Measurements from ENCODE around the gene PSMB10.
"Not testable (repeated sequence)": the region's sequence is repeated elsewhere in the genome, so short reads cannot be mapped to it uniquely, and the experiment has no call there.

Gene PSMB10

DNA sequence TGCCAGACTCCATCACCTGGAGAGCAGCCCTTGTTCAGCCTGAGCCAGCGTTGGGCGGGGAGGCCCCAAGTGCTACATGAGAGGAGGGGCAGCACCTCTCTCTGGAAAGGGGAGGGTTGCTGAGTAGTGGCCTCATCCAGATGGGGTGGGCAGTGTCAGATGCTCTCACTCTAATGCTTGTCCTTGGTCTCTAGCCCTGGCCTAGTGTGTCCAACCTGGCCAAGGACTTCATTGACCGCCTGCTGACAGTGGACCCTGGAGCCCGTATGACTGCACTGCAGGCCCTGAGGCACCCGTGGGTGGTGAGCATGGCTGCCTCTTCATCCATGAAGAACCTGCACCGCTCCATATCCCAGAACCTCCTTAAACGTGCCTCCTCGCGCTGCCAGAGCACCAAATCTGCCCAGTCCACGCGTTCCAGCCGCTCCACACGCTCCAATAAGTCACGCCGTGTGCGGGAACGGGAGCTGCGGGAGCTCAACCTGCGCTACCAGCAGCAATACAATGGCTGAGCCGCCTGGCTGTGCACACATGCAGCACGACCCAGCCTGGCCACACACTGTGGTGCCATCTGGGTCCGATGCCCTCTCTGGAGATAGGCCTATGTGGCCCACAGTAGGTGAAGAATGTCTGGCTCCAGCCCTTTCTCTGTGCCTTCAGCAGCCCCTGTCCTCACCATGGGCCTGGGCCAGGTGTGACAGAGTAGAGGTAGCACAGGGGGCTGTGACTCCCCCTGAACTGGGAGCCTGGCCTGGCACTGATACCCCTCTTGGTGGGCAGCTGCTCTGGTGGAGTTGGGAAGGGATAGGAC, 9.3 kb downstream of the PSMB10 start:
- Mint-ChIP-seq H3K4me3 (no peak overlapping the region), H3K27me3 (no peaks in the 10 kb centered on the region), H3K9me3 (no peaks in the 10 kb centered on the region), H3K27ac (no peak overlapping the region), H3K4me1 (peaks cover 11% of the 10 kb centered on the region), H3K36me3 (no peaks in the 10 kb centered on the region)

DNA sequence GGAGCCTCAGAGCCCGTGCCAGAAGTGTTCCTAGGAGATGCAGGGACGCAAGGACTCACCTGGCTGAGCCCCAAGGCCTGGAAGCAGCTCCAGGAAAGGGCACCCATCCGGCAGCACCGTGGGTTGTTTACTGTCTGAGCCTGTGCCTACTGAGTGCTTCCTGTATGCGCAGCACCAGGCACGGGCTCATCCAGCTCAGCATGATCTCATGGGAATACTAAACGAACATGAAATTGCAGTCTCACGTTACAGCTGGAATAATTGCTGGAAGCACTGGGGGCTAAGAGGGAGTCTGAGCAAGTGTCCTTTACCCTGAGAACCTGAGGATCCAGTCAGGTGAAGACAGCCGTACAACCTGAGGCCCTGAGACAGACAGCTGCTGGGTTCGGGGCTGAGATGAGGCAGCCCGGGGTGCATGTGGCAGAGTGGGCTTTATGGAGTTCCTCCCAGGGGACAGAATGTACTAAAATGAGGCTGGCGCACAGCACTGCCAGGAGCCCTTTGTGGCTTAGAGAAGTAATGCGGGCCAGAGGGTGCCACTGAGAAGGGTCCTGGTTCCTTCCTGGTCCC, 10.4 kb downstream of the PSMB10 start:
- Mint-ChIP-seq H3K36me3 (no peaks in the 10 kb centered on the region), H3K27ac (peak overlapping the region; percentile 51)

DNA sequence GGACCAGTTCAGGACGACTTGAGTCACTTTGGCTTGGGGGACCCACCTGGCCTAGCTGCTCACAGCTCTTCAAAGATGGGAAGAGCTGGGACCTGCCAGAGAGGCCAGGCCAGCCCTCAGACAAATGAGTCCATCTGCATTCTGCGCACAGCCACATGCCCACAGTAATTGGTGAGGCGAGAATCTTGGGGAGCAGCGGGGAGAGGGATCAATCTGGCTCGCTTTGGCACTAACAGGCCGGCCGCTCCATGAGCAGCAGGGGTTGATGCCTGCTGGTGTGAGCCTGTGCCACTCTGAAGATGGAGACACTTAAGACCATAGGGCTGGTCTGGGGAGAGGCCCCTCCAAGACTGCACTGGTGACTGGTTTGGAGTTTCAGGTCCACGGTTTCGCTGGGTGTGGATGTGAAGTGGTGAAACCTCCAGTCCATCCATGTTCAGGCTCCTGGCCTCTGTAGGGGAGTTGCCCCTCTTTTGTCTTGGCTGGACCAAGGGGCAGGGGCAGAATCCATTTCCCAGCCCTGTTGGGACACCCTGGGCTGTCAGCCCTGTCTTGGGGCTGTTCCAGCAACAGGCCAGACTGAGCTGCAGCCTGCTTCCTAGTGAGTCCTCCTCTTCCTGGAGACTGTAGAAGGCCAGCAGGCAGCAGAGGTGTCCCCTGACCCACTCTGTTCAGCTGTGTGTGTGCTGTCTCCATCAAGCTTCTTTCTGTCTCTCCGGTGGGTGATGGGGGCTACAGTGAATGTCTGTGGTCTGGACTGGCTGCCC, 12.3 kb downstream of the PSMB10 start:
- no peaks in the 10 kb centered on the region for H3K36me3 Mint-ChIP-seq
- peaks cover 19% of the 10 kb centered on the region for H3K4me1 Mint-ChIP-seq
- H3K9me3 Mint-ChIP-seq: no peaks in the 10 kb centered on the region
- peak overlapping the region; percentile 62 for H3K27ac Mint-ChIP-seq
- no peaks in the 10 kb centered on the region for H3K27me3 Mint-ChIP-seq
- no peak overlapping the region for H3K4me3 Mint-ChIP-seq

More for the DNA sequence above, 10.4 kb downstream of the PSMB10 start:
- Mint-ChIP-seq H3K27me3 (no peaks in the 10 kb centered on the region), H3K9me3 (no peaks in the 10 kb centered on the region), H3K4me3 (no peak overlapping the region), H3K4me1 (peaks cover 19% of the 10 kb centered on the region)

DNA sequence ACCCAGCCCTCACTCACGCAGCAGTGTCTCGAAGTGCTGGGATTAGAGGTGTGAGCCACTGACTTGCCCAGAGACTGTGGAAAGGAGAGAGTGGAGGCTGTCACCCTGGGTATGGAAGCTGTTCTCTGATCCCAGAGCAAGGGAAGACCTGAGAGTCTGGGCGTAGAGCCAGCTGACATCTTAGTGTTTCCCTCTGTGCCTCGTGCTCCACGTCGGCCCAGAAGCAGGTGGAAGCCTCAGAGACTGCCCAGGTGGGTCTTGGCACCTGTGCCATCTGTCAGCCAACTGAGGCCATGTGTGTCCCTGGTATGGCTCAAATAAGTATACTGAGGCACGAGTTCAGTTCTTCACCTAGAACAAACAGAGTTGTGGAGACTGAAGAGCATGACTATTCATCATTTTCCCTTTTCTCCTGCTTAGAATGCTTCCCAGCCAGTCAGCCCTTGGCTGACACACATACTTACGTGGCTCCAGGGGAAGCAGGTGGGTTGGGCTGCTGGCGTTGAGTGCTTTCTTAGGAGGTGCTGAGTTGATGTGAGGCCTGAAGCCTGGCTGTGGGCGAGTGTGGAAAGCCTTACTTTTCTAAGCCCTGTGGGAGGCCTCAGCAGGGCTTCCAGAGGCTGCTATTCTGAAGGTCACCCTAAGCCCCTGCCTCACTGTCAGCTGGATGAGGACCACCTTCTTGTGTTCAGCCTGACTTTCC, 13.1 kb downstream of the PSMB10 start:
- Mint-ChIP-seq H3K27ac (no peak overlapping the region), H3K4me1 (peaks cover 18% of the 10 kb centered on the region), H3K36me3 (no peaks in the 10 kb centered on the region), H3K9me3 (no peaks in the 10 kb centered on the region), H3K4me3 (no peak overlapping the region), H3K27me3 (no peaks in the 10 kb centered on the region)

DNA sequence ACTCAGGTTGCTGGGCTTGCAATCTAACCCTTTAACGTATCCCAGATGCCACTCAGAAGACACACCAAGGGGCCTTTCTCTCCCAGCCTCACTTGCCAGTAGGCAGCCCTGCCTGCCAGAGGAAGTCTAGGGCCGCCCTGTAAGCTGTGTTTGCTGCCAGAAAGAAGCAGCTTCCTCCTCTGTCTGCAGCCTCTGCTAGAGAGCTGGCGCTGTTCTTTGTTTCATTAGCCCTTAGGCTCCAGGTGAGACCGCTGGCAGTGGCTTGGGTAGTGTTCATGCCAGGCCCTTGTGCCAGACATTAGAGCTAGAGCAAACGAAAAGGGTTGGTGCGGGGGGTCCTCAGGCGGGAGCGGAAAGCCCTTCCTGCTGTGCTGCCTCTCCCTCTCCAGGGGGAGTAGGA, 13.9 kb downstream of the PSMB10 start:
- H3K27ac Mint-ChIP-seq: peak overlapping the region; percentile 68
- no peaks in the 10 kb centered on the region for H3K36me3 Mint-ChIP-seq
- H3K4me3 Mint-ChIP-seq: no peak overlapping the region
- H3K9me3 Mint-ChIP-seq: no peaks in the 10 kb centered on the region
- H3K27me3 Mint-ChIP-seq: no peaks in the 10 kb centered on the region
- peaks cover 17% of the 10 kb centered on the region for H3K4me1 Mint-ChIP-seq

DNA sequence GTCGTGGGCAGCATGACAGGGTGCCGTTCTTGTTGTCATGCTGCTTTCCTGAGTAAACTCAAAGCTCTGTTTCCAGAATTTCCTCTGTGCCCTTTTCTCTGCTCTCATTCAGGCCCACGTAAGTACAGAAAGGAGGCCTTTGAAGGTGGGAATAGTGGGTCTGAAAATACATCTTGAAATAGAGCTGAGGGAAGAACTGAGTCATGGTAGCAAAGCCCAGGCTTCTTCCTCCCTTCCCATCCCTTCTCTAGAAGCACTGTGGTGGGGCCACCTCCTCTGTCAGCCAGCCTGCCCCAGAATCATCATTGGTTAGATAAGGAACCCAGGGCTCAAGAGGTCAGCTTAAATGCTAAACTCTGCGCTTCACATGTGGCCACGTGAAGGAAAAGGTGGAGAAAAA, 14.4 kb downstream of the PSMB10 start:
- Mint-ChIP-seq H3K4me1 (peaks cover 22% of the 10 kb centered on the region), H3K27ac (peak overlapping the region; percentile 55), H3K4me3 (no peak overlapping the region), H3K27me3 (no peaks in the 10 kb centered on the region), H3K36me3 (no peaks in the 10 kb centered on the region), H3K9me3 (no peaks in the 10 kb centered on the region)

DNA sequence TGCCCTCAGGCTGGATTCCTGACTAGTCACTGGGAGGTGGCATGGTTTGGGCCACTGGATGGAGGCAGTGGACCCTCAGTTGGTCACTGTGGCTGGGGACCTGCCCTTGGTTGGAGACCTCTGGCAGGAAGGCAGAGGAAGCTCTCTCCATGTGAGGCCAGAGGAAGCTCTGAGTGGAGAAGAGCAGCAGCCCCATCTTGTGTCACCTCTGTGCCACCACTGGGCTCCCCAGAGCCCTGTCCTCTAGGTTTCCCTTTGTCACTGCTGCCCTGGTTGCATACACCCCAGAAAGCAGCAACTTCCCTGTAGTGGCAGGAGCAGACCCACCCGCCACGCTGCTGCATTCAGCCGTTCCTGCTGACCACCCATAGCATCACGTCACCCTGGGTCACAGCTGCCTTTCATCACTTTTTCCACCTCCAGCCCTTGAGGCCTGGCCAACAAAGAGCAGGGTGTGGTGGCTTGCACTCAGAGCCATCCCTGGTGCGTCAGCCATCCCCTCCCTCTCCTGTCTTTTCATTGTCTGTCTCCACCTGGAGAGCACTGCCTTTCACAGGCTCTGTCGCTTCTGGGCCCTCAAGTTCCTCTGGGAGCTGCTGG, 16.9 kb downstream of the PSMB10 start:
- Mint-ChIP-seq H3K27me3 (no peaks in the 10 kb centered on the region), H3K4me3 (no peak overlapping the region), H3K27ac (peak overlapping the region; percentile 82), H3K4me1 (peaks cover 44% of the 10 kb centered on the region), H3K36me3 (peaks cover 2% of the 10 kb centered on the region), H3K9me3 (no peaks in the 10 kb centered on the region)

DNA sequence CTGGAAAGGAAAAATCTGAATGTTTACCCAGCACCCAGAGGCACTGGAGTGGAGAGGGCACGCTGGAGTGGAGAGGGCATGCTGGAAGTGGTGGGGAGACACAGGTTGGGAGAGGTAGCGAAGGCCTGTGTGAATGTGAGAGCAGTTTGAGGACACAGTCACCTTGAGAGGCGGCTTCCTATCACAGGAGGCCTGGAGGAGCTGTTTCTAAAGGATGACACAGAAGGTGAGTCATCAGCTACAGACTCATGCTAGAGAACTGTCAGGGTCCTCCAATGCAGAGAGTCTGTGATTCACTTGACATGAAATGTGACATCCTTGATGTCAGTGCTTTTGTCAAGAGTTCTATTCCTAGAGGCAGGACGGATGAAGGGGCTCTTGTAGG, 18.8 kb downstream of the PSMB10 start:
- no peaks in the 10 kb centered on the region for H3K27me3 Mint-ChIP-seq
- peak overlapping the region; percentile 52 for H3K27ac Mint-ChIP-seq
- no peaks in the 10 kb centered on the region for H3K9me3 Mint-ChIP-seq
- H3K36me3 Mint-ChIP-seq: peaks cover 2% of the 10 kb centered on the region
- peaks cover 48% of the 10 kb centered on the region for H3K4me1 Mint-ChIP-seq
- H3K4me3 Mint-ChIP-seq: peak overlapping the region; percentile 20

DNA sequence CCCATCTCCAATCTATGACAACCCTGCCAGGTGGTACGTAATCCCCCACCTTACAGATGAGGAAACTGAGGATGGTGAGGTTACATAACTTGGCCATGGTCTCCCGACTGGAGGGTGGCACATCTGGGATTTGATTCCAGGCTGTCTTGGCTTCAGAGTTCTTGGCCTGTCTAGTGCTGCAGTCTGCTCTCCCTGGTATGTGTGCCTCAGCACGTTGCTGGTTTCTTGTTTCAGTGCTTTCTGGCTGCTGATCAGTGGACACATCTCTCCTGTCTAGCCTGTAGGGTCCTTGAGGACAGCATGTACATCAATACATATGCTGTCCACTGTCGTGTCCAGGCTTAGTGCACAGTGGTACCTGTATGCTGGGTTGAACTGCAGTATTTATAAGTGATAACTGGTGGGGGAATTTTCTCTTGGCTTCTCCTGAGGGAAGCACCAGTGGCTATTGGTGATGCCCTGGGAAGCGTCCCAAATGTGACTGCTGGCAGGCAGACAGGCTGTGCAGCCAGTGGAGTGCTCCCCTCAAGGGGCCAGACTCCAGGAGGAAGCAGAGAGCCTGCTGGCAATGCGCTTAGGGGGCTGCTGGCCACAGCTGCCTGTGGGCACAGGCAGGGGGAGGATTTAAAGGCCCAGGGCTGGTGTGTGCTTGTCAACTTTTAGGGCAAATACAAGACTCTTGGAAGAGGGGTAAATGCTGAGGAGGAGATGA, 19.4 kb downstream of the PSMB10 start:
- H3K27me3 Mint-ChIP-seq: no peaks in the 10 kb centered on the region
- peak overlapping the region; percentile 52 for H3K27ac Mint-ChIP-seq
- H3K4me1 Mint-ChIP-seq: peaks cover 46% of the 10 kb centered on the region

DNA sequence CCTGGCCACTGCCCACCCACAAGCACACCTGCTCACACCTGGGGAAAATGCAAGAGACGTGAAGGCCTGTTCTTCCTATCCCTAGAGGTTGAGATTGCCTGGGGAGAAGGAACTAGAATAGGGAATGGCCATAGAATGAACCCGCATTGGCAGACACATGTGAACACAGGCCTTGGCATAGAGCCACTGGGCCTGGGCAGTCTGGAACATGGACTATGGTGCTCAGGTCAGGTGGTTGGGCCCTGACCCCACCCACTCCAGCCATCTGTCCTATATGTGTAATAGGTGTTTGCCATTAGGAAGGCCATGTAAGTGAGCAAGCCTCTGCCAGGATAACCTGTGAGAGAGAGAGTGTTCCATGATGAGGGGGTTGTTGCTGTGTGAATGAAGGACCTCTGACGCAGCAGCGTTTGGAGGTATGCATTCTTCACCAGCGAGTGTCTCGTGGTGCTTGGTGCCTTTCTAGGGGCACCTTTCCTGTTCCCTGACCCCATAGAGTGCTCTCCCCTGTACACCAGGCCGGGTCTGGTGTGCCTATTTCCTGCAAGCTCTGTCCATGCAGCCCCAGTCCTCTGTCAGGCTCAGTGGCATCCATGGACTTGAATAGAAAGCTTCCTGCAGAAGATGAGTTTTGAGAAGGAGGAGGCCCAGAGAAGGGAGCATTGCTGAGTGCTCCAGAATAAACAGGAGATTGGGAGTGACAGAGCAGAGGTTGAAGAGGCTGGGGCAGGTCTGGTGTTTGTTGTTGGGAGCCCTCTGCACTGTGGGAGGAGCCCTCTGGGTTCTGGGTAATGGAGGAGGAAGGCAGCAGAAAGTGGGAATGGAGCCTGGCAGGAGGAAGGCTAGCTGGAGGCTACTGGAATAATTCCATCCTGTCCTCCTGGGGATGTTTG, 20.6 kb downstream of the PSMB10 start:
- Mint-ChIP-seq H3K4me1 (peaks cover 38% of the 10 kb centered on the region), H3K4me3 (no peak overlapping the region), H3K27me3 (no peaks in the 10 kb centered on the region), H3K36me3 (peaks cover 2% of the 10 kb centered on the region), H3K9me3 (no peaks in the 10 kb centered on the region), H3K27ac (peak overlapping the region; percentile 13)

More for the DNA sequence above, 19.4 kb downstream of the PSMB10 start:
- peak overlapping the region; percentile 20 for H3K4me3 Mint-ChIP-seq
- peaks cover 2% of the 10 kb centered on the region for H3K36me3 Mint-ChIP-seq
- H3K9me3 Mint-ChIP-seq: no peaks in the 10 kb centered on the region

DNA sequence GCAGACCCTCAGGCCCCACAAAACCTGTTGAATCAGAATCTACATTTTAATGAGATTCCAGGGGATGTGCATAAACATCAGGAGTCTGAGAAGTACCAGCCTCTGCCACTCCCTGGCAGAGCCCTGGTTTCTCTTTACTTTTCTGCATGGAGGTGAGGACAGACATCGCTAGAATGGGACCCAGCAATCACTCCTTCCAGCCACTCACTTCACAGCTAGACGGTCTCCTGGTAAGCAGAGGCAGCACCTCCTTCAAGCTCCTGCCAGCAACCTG, 21.2 kb downstream of the PSMB10 start:
- H3K4me1 Mint-ChIP-seq: peaks cover 41% of the 10 kb centered on the region
- not testable (repeated sequence) for H3K9me3 Mint-ChIP-seq, H3K27ac Mint-ChIP-seq, H3K4me3 Mint-ChIP-seq, H3K36me3 Mint-ChIP-seq, H3K27me3 Mint-ChIP-seq

DNA sequence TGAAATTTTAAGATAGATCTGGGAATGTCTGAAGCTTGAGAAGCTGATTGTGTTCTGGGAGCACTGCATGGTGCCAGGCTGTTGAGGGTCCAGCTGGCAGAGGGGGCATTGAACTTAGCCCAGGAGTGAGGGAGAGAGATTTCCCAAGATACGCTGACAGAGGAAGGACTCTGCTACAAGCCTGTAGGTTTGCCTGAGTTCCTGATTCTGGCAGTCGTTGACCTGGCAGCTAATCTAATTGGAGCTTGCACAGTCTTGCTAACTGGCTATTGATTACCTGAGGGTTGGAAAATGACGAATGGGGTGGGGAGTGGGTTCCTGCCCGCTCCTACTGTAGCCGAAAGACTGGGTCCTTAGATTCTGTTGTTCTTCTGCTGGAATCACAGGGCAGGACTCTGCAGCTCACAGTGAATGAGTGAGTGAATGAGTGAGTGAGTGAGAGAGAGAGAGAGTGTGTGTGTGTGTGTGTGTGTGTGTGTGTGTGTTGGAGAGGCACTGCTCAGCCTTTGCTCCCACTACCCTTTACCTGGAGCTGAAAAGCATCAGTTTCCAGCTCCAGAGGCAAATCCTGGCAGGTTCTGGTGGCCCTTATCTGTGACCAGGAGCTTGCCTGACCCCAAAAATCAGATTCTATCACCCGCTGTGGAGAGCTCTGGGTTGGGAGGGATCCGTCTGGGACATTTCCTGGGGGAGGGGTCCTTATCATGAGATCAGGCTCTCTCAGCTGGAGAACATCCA, 21.7 kb downstream of the PSMB10 start:
- Mint-ChIP-seq H3K36me3 (peaks cover 2% of the 10 kb centered on the region), H3K9me3 (no peaks in the 10 kb centered on the region), H3K27ac (peak overlapping the region; percentile 12), H3K4me1 (peaks cover 45% of the 10 kb centered on the region), H3K4me3 (no peak overlapping the region), H3K27me3 (no peaks in the 10 kb centered on the region)

DNA sequence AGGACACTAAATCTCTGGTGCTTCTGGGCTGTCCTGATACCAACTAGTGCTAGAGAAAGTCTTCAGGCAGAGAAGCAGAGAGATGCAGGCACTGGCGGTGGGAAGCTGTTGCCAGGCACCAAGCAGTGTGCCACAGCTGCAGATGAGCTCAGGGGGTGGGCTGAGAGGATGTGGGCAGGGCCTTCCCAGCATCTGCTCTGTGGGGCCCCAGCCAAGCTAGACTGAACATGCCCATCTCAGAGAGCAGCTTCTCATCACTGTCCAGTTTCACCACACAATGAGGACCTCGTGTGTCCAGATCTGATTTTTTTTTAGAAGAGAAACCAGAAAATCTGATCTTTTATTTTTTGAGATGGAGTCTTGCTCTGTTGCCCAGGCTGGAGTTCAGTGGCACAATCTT, 26.5 kb downstream of the PSMB10 start:
- no peaks in the 10 kb centered on the region for H3K27me3 Mint-ChIP-seq
- H3K4me1 Mint-ChIP-seq: peaks cover 27% of the 10 kb centered on the region
- H3K27ac Mint-ChIP-seq: no peak overlapping the region
- H3K36me3 Mint-ChIP-seq: peaks cover 2% of the 10 kb centered on the region
- no peak overlapping the region for H3K4me3 Mint-ChIP-seq
- H3K9me3 Mint-ChIP-seq: no peaks in the 10 kb centered on the region
